HG03066 (cell line): ENCODE data around the gene SLPI.

ENCODE experiments used
- ATAC-seq: cut with Tn5 transposase; IDR thresholded peaks from one replicate; pipeline ENCODE4 v1.9.1; 2021; ENCODE audit warnings: low read depth; ENCODE audit not compliant: unreplicated experiment

SLPI gene

DNA sequence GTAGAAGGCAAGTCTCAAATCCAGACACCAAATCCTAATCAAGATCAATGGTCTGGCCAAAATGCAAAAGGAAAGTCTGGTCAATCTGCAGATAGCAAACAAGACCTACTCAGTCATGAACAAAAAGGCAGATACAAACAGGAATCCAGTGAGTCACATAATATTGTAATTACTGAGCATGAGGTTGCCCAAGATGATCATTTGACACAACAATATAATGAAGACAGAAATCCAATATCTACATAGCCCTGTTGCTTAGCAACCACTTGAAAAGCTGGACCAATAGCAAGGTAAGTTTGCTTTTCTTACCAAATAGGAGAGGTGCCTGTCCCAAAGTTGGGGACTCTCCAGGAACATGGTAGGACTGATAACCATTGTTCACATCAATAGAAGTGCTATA is 31.2 kb downstream of the SLPI start:
- no peak for ATAC-seq

DNA sequence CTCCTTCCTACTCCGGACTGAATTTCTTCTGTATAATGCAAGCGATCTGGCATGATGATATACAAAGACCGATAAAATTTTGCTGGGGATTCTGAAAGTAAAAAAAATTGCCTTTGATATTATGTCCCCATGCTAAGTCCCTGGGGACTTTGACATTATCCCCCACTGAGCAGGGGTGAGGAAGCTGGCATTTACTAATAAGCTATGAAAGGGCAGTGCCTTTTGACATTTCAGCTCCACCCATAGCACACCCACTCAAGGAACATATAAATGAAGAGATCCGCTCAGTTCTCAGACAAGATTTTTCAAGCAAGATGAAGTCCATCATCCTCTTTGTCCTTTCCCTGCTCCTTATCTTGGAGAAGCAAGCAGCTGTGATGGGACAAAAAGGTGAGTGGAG is 33.3 kb downstream of the SLPI start, which contains the start of gene SEMG2:
SEMG2 (plus strand) TSS at position 298 of the 400 bp plus-strand sequence; CDS start at position 315, 17 bp downstream.
- ATAC-seq, result no peak

DNA sequence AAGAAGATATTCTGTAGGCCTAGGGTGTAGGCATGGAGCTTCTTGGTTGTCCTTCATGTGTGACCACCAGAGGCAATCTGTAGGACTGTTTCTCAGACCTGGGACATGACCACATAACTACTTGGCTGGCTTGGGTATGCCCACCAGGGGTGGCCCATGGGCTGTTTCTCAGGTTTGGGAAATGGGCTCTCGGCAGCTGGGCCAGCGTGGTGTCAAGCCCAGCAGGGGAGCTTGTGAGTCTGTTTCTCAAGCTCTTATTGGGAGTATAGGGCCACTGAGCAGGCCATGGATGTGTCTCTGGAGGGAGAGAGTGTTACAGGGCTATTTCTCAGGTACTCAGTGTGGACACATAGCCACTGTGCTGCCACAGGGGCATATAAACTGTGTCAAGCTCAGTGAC is 35.7 kb downstream of the SLPI start:
- ATAC-seq, result no peak

DNA sequence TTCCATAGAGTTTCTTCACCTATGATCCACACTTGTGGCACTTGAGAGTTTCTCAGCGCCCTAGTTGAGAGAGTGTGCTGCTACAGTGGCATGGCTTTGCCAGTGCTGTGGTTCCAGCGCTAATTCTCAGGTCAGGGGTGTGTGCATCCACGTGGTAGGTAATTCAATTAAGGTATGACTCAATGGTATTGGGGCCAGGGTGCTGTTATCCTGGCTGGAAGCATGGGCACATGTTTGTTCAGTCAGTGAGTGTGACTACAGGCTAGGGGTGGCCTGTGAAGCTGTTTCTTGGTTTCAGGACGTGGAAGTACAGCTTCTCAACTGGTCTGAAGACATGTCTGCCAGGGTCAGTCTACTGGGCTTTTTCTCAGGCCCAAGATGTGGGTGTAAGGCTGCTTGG is 36.2 kb downstream of the SLPI start:
- ATAC-seq, result no peak

DNA sequence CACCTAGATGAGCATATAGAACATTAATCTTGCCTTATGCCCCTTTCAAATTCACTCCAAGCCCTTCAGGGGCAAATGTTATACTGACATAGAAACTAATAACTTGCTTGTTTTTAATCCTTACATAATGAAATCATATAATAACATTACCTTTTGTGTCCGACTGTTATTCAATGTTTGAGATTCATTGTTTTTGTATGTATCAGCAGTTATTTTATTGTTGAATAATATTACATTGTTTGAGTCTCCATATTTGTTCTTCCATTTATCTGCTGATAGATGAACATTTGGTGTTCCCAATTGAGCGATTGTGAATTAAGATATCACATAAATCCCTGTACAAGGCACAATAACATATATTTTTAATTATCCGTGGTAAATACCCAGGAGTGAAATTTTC is 41.5 kb downstream of the SLPI start:
- ATAC-seq, result no peak

DNA sequence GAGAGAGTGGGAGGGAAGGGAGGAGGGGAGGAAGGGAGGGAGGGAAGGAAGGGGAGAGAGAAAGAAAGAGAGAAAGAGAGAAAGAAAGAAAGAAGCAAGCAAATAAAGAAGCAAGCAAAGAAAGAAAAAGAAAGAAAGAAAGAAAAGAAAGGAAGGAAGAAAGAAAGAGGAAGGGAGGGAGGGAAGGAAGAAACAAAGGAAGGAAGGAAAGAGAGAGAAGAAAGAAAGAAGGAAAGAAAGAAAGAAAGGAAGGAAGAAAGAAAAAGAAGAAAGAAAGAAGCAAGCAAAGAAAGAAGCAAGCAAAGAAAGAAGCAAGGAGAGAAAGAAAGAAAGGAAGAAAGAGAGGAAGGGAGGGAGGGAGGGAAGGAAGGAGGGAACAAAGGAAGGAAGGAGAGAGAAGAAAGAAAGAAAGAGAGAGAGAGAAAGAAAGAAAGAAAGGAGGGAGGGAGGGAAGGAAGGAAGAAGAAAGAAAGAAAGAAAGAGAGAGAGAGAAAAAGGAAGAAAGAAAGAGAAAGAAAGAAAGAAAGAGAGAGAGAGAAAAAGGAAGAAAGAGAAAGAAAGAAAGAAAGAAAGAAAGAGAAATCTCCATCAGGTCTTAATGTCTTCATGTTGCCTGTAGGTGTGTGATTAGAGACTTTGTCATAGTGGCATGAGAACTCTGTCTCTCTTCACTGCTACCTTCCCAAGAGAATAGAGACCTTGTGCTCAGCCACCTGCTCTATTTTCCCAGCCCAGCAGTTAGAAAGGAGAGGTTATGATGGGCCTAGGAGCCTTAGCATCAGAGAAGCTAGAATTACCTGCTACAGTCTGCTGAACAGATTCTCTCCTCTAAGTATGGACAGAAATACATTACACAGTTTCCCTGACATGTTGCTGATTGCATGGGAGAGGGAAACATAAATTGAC is 42.5 kb downstream of the SLPI start:
- no peak for ATAC-seq

DNA sequence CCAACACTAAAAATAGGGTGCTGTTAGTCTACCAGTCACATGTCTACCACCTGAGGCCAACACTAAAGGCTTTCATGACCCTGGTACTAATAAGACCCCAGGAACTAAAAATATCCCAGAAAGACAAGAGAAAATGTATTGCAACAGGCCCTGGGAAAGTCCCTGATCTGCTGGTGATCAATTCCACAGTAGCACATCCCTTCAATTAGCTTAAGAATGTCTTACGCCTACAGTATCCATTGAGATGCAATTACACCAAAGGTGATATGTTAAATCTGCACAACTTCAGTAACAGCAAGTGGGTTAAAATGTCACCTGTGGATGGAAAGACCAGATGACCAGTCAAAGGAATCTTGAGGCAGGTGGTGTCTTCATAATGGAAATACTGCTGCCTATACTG is 44.4 kb downstream of the SLPI start:
- no peak for ATAC-seq

DNA sequence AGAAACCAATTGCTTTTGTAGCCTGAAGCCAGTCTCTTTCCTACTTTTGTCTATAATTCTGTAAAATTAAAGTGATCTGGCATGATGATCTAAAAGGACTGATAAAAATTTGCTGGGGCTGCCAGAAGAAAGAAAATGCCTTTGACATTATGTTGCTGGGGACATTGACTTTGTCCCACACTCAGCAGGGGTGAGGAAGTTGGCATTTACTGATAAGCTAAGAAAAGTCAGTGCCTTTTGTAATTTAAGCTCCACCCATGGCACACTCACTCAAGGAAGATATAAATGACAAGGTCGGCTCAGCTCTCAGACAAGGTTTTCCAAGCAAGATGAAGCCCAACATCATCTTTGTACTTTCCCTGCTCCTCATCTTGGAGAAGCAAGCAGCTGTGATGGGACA is 47.6 kb downstream of the SLPI start, which contains the start of gene SEMG1:
SEMG1 (plus strand) TSS at position 309 of the 400 bp plus-strand sequence; CDS start at position 330, 21 bp downstream.
- ATAC-seq, result no peak
